ENCODE measurements around the gene SIRT7.

- no peak for TF ChIP-seq POLR2A (IDR thresholded peaks at IDR 0.05)
- no peak for TF ChIP-seq CTCF (IDR thresholded peaks at IDR 0.05)
Measured at GRCh38 chr17:81930142-81931125, 12.5 kb upstream of the SIRT7 start.
